Neural cell (in vitro differentiated cells): ENCODE results near the gene SERPINE2. TPM values are rescaled to one million over a fixed set of nuclear protein-coding genes. Genes with fewer than 3 reads are reported as not detected.

ENCODE experiments used
- H2AFZ ChIP-seq: fragments of 200-600, 300-800 bp; sonication (generic), shearing (Covaris generic); 2 replicates; pipeline ENCODE4 v1.6.0; 2014; ENCODE audit warnings: low read depth, mild to moderate bottlenecking, antibody characterized with exemption, low read length, moderate library complexity
- H3F3A ChIP-seq: fragments of 200-600 bp; shearing (Covaris generic); 2 replicates; pipeline ENCODE4 v1.6.1; 2016; ENCODE audit warnings: mild to moderate bottlenecking, moderate library complexity, mixed read lengths, antibody characterized with exemption, low read length; ENCODE audit not compliant: insufficient read depth, poor library complexity, severe bottlenecking
- H3K27ac ChIP-seq: fragments of 200-600, 300-800 bp; sonication (generic), shearing (Covaris generic); 2 replicates; pipeline ENCODE4 v1.5.1; 2014; ENCODE audit warnings: mild to moderate bottlenecking, low read length, moderate library complexity
- H3K27me3 ChIP-seq: fragments of 300-800, 200-600 bp; sonication (generic), shearing (Covaris generic); 2 replicates; pipeline ENCODE4 v1.6.0; 2014; ENCODE audit warnings: mild to moderate bottlenecking, low read depth, low read length, moderate library complexity; ENCODE audit not compliant: insufficient read depth
- H3K36me3 ChIP-seq: fragments of 300-800, 200-600 bp; sonication (generic), shearing (Covaris generic); 2 replicates; pipeline ENCODE4 v1.5.1; 2014; ENCODE audit warnings: mild to moderate bottlenecking, antibody characterized with exemption, low read length, moderate library complexity; ENCODE audit not compliant: insufficient read depth
- H3K4me2 ChIP-seq: fragments of 300-800, 200-600 bp; sonication (generic), shearing (Covaris generic); 2 replicates; pipeline ENCODE4 v1.6.0; 2014; ENCODE audit warnings: mild to moderate bottlenecking, low read length
- H3K4me3 ChIP-seq: fragments of 300-800, 200-600 bp; sonication (generic), shearing (Covaris generic); 2 replicates; pipeline ENCODE4 v1.5.1; 2014; ENCODE audit warnings: mild to moderate bottlenecking, low read length, moderate library complexity
- H3K79me2 ChIP-seq: fragments of 200-600 bp; shearing (Covaris generic); replicated peaks from 2 replicates; pipeline ENCODE4 v1.6.0; 2014; ENCODE audit warnings: mild to moderate bottlenecking, low read length, moderate library complexity; ENCODE audit not compliant: insufficient read depth
- H3K9ac ChIP-seq: fragments of 300-800, 200-600 bp; sonication (generic), shearing (Covaris generic); 2 replicates; pipeline ENCODE4 v1.6.1; 2016; ENCODE audit warnings: mild to moderate bottlenecking, low read length, mixed read lengths
- H3K9me2 ChIP-seq: fragments of 200-600 bp; shearing (Covaris generic); 2 replicates; pipeline ENCODE4 v1.6.1; 2016; ENCODE audit warnings: mild to moderate bottlenecking, low read length, mixed read lengths; ENCODE audit not compliant: insufficient read depth
- H3K9me3 ChIP-seq: fragments of 200-600, 300-800 bp; sonication (generic), shearing (Covaris generic); 2 replicates; pipeline ENCODE4 v1.6.1; 2016; ENCODE audit warnings: mild to moderate bottlenecking, mixed run types, low read length, moderate library complexity, mixed read lengths
- H4K20me1 ChIP-seq: fragments of 200-600 bp; shearing (Covaris generic); 2 replicates; pipeline ENCODE4 v1.6.1; 2016; ENCODE audit warnings: mild to moderate bottlenecking, mixed run types; ENCODE audit not compliant: insufficient read depth
- EP300 ChIP-seq: fragments of 450-650 bp; conservative IDR thresholded peaks from 2 replicates; pipeline ENCODE4 v1.6.1; 2014; ENCODE audit warnings: antibody characterized with exemption, mild to moderate bottlenecking, moderate library complexity; ENCODE audit not compliant: poor library complexity, severe bottlenecking
- EZH2 ChIP-seq: fragments of 200-600, 300-800 bp; shearing (Covaris generic), sonication (generic); IDR thresholded peaks from 2 replicates; pipeline ENCODE4 v1.6.1; 2014; ENCODE audit warnings: antibody characterized with exemption, low read length, borderline replicate concordance, mild to moderate bottlenecking; ENCODE audit not compliant: insufficient read depth, poor library complexity, severe bottlenecking
- MXI1 ChIP-seq: fragments of 450-650 bp; conservative IDR thresholded peaks from 2 replicates; pipeline ENCODE4 v1.6.1; 2014; ENCODE audit warnings: antibody characterized with exemption, mild to moderate bottlenecking; ENCODE audit not compliant: poor library complexity, severe bottlenecking
- POLR2AphosphoS5 ChIP-seq: IDR thresholded peaks from 2 replicates; pipeline ENCODE4 v1.6.1; 2012
- RAD21 ChIP-seq: fragments of 450-650 bp; conservative IDR thresholded peaks from 2 replicates; pipeline ENCODE4 v1.6.1; 2014; ENCODE audit warnings: antibody characterized with exemption, mild to moderate bottlenecking, moderate library complexity
- REST ChIP-seq: IDR thresholded peaks from 2 replicates; pipeline ENCODE4 v1.6.1; 2012; ENCODE audit warnings: borderline replicate concordance
- SMC3 ChIP-seq: fragments of 450-650 bp; conservative IDR thresholded peaks from 2 replicates; pipeline ENCODE4 v1.6.1; 2014; ENCODE audit warnings: antibody characterized with exemption, mild to moderate bottlenecking, moderate library complexity; ENCODE audit not compliant: poor library complexity
- TAF1 ChIP-seq: IDR thresholded peaks from 2 replicates; pipeline ENCODE4 v1.6.1; 2012; ENCODE audit warnings: low read depth
- polyA plus RNA-seq: library from polyadenylated mRNA; depleted of rRNA; stranded (reverse); fragments of >200 nt; gene quantifications from 2 replicates; pipeline ENCODE4 v1.2.3, GENCODE V29; 2014
- TF ChIP-seq, protein P1 (sequence below): fragments of 450-650 bp; IDR thresholded peaks from 2 replicates; pipeline ENCODE4 v1.5.1; 2014; ENCODE audit warnings: antibody characterized with exemption, mild to moderate bottlenecking, moderate library complexity; ENCODE audit not compliant: poor library complexity, severe bottlenecking

SERPINE2 gene
- polyA plus RNA-seq, 1 donor from 2014 or later, result 38.5 TPM

GRCh38 chr2:223991611-223992010 is 47.5 kb downstream of the SERPINE2 start:
- TF ChIP-seq, protein P1, sequence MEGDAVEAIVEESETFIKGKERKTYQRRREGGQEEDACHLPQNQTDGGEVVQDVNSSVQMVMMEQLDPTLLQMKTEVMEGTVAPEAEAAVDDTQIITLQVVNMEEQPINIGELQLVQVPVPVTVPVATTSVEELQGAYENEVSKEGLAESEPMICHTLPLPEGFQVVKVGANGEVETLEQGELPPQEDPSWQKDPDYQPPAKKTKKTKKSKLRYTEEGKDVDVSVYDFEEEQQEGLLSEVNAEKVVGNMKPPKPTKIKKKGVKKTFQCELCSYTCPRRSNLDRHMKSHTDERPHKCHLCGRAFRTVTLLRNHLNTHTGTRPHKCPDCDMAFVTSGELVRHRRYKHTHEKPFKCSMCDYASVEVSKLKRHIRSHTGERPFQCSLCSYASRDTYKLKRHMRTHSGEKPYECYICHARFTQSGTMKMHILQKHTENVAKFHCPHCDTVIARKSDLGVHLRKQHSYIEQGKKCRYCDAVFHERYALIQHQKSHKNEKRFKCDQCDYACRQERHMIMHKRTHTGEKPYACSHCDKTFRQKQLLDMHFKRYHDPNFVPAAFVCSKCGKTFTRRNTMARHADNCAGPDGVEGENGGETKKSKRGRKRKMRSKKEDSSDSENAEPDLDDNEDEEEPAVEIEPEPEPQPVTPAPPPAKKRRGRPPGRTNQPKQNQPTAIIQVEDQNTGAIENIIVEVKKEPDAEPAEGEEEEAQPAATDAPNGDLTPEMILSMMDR, result no peak
- TF ChIP-seq SMC3 (no peak), REST (no peak), TAF1 (no peak), POLR2AphosphoS5 (no peak), RAD21 (no peak), EP300 (no peak), MXI1 (no peak), EZH2 (no peak)
- H3K9me3 ChIP-seq, result no peaks in the 10 kb centered on the region
- H2AFZ ChIP-seq, result no peak overlapping the region
- no peaks in the 10 kb centered on the region for H3F3A ChIP-seq
- no peaks in the 10 kb centered on the region for H4K20me1 ChIP-seq
- no peaks in the 10 kb centered on the region for H3K27me3 ChIP-seq
- H3K9me2 ChIP-seq, result no peaks in the 10 kb centered on the region
- no peaks in the 10 kb centered on the region for H3K36me3 ChIP-seq
- H3K79me2 ChIP-seq, result no peaks in the 10 kb centered on the region
- H3K9ac ChIP-seq, result no peak overlapping the region
- no peak overlapping the region for H3K4me3 ChIP-seq
- H3K27ac ChIP-seq, result no peak overlapping the region
- H3K4me2 ChIP-seq, result no peak overlapping the region

DNA sequence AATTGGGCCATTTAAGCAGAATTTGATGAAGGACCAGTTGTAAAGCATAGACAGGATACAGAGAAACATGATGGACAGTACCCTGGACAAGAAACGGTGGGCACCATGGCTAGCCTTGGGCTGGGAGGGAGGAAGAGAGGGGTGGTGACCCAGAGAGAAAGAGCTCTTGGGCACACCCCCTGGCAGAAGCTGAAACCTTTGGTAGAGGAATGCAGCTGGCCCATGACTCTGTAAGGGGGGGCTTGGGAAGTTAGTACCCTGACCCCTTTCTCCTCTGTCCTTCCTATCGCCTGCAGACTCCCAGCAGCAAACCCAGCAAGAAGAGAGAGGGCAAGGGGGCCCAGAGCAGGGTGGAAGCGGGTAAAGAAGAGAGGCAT is 49.2 kb downstream of the SERPINE2 start:
- TF ChIP-seq SMC3 (no peak), REST (no peak)
- TF ChIP-seq, protein P1, result no peak
- no peaks in the 10 kb centered on the region for H3K36me3 ChIP-seq
- H3K27ac ChIP-seq, result no peak overlapping the region
- H3K9ac ChIP-seq, result no peak overlapping the region
- H3K9me3 ChIP-seq, result no peaks in the 10 kb centered on the region
- no peaks in the 10 kb centered on the region for H3K79me2 ChIP-seq
- no peak overlapping the region for H2AFZ ChIP-seq
- no peaks in the 10 kb centered on the region for H3F3A ChIP-seq
- H4K20me1 ChIP-seq, result no peaks in the 10 kb centered on the region
- H3K4me2 ChIP-seq, result no peak overlapping the region
- H3K9me2 ChIP-seq, result no peaks in the 10 kb centered on the region
- H3K27me3 ChIP-seq, result no peaks in the 10 kb centered on the region
- H3K4me3 ChIP-seq, result no peak overlapping the region
